Esophagus muscularis mucosa (tissue), 4 donors: ENCODE data around the gene SGK1. TPM values are rescaled to one million over a fixed set of nuclear protein-coding genes. Genes with fewer than 3 reads are reported as not detected.
"Not testable (repeated sequence)": the region's sequence is repeated elsewhere in the genome, so short reads cannot be mapped to it uniquely, and the experiment has no call there.

Experiments
- DNase-seq: peaks from one replicate; pipeline ENCODE4 v3.0.0-alpha.2; 2017; ENCODE audit errors: extremely low spot score
- H3K27ac ChIP-seq, 4 donors: fragments of 200-600 bp; sonication (generic); replicated peaks in 1 of 4; 1 replicate in 3 of 4; 2 replicates in 1 of 4; pipeline ENCODE4 v1.5.1; 2016 to 2019; ENCODE audit warnings: mild to moderate bottlenecking in 1 of 4
- H3K27me3 ChIP-seq, 4 donors: fragments of 200-600 bp; sonication (generic); one replicate each; pipeline versions ENCODE4 v1.5.1 to v1.6.0; 2016 to 2019
- H3K36me3 ChIP-seq, 4 donors: fragments of 200-600 bp; sonication (generic); one replicate each; pipeline ENCODE4 v1.5.1; 2016 to 2019
- H3K4me1 ChIP-seq, 4 donors: fragments of 200-600 bp; sonication (generic); one replicate each; pipeline ENCODE4 v1.5.1; 2016 to 2019
- H3K4me3 ChIP-seq, 4 donors: fragments of 200-600 bp; sonication (generic); 1 replicate in 2 of 4; 2 replicates in 2 of 4; pipeline ENCODE4 v1.5.1; 2016 to 2019; ENCODE audit warnings: mild to moderate bottlenecking in 4 of 4, moderate library complexity in 1 of 4
- H3K9me3 ChIP-seq, 4 donors: fragments of 200-600 bp; sonication (generic); 1 replicate in 3 of 4; 2 replicates in 1 of 4; pipeline ENCODE4 v1.5.1; 2016 to 2019
- EP300 ChIP-seq: sonication (generic); formaldehyde crosslinking; IDR thresholded peaks from one replicate; pipeline ENCODE4 v1.6.1; 2017; ENCODE audit warnings: antibody characterized with exemption
- POLR2A ChIP-seq: fragments of 450-650 bp; IDR thresholded peaks from one replicate; pipeline ENCODE4 v1.6.1; 2017; ENCODE audit warnings: antibody characterized with exemption, moderate library complexity, mild to moderate bottlenecking, low read depth
- POLR2AphosphoS5 ChIP-seq, 2 donors: sonication (generic); formaldehyde crosslinking; IDR thresholded peaks; one replicate each; pipeline ENCODE4 v1.6.1; 2017; ENCODE audit warnings: antibody characterized with exemption in 2 of 2
- whole genome bisulfite sequencing: methylation state at CpG from one replicate; pipeline ENCODE4 v1.1.5; 2018; 5-methylcytosine and 5-hydroxymethylcytosine counted together
- intact Hi-C: fragments of 100-400 bp; cut with DNase I; formaldehyde crosslinking; loops from one replicate; pipeline ENCODE4 v1.15.1; 2023
- total RNA-seq, 4 donors: library from RNA; depleted of rRNA; stranded (reverse); fragments of >200 nt; gene quantifications; one replicate each; pipeline versions ENCODE4 v1.1.0 to v1.2.1, GENCODE V29; 2016
- TF ChIP-seq, protein P1 (sequence below), 3 experiments: fragments of 200-600 bp in 2 of 3; fragments of 450-650 bp in 1 of 3; sonication (generic) in 2 of 3; IDR thresholded peaks; one replicate each; pipeline ENCODE4 v1.5.1; 2017 to 2019; ENCODE audit warnings: antibody characterized with exemption in 3 of 3, mild to moderate bottlenecking in 2 of 3, moderate library complexity in 1 of 3

The SGK1 gene
- total RNA-seq, 4 donors from 2014 or later = 30.7 to 52.8 (median 43.9) TPM

DNA sequence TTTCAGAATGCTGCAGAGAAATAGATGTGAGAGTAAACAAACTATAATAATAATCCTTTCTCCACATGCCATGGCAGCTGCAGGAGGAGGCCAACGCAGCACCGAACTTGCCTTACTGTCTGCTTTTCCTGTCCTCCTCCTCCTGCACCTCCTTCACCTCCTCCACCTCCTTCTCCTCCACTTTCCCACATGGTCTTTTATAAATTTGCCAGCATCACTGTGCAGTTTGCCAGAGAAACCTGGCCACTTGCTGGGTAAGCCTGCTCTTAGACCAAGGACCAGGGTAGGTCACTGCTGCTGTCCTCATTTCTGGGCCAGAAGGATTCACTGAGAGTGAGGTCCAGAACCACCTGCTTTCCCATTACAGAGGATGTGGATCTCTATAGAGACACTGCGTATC lies 8.7 kb downstream of the SGK1 start:
- Histone ChIP-seq H3K4me1 (no peaks in the 10 kb centered on the region), H3K27me3 (no peaks in the 10 kb centered on the region), H3K36me3 (no peaks in the 10 kb centered on the region), H3K27ac (no peak overlapping the region), H3K9me3 (no peaks in the 10 kb centered on the region), H3K4me3 (no peak overlapping the region)
- 85% methylated on average over 3 of the region's 3 CpGs for whole genome bisulfite sequencing
- intact Hi-C loops = no loop called here
- DNase-seq = no peak
- TF ChIP-seq EP300 (no peak), POLR2A (no peak), POLR2AphosphoS5 (IDR thresholded peaks at IDR 0.05) (no peak)
- TF ChIP-seq, protein P1, sequence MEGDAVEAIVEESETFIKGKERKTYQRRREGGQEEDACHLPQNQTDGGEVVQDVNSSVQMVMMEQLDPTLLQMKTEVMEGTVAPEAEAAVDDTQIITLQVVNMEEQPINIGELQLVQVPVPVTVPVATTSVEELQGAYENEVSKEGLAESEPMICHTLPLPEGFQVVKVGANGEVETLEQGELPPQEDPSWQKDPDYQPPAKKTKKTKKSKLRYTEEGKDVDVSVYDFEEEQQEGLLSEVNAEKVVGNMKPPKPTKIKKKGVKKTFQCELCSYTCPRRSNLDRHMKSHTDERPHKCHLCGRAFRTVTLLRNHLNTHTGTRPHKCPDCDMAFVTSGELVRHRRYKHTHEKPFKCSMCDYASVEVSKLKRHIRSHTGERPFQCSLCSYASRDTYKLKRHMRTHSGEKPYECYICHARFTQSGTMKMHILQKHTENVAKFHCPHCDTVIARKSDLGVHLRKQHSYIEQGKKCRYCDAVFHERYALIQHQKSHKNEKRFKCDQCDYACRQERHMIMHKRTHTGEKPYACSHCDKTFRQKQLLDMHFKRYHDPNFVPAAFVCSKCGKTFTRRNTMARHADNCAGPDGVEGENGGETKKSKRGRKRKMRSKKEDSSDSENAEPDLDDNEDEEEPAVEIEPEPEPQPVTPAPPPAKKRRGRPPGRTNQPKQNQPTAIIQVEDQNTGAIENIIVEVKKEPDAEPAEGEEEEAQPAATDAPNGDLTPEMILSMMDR (IDR thresholded peaks at IDR 0.05) = no peak

DNA sequence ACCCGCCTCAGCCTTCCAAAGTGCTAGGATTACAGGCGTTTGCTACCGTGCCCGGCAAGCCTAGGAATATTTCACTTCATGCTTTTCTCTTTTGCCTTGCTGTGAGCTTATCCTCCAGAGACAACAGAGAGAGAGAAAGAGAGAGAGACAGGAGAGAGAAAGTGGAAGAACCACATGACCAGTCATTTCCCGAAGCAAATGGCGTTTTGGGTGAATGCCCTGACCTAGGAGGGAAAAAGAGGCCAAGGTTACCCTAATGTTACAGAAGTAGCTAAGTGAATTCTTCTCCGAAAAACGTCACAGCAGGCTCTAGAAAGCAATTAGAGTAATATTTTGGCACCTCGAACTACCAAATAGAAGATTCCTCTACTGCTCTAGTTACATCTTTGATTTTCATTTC lies 9.1 kb downstream of the SGK1 start:
- Histone ChIP-seq H3K27ac (no peak overlapping the region), H3K9me3 (no peaks in the 10 kb centered on the region), H3K4me1 (no peaks in the 10 kb centered on the region), H3K36me3 (no peaks in the 10 kb centered on the region), H3K27me3 (no peaks in the 10 kb centered on the region), H3K4me3 (no peak overlapping the region)
- no peak for DNase-seq
- intact Hi-C loops = no loop called here
- TF ChIP-seq POLR2A = no peak
- TF ChIP-seq POLR2AphosphoS5 (IDR thresholded peaks at IDR 0.05) = no peak
- TF ChIP-seq EP300 = no peak
- TF ChIP-seq, protein P1 (IDR thresholded peaks at IDR 0.05) = no peak
- 87% methylated on average over 9 of the region's 9 CpGs for WGBS

DNA sequence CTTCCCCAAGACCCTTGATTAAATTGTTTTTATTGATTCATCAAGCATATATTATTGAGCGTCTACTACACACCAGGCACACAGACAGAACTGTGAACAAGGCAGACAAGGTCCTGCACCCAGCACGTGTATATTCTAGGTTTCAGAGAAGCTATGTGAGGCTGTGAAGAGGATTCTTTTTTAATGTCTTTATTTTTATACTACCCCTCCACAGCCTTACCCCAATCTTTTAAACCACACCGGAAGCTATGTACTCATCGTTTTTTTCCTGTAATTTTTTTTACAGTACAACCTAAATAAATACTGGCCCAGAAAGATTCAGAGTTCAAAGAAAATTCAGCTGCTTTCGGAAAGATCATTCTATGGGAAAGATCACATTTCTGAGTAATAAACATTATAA lies 10.0 kb downstream of the SGK1 start:
- Histone ChIP-seq H3K27ac (no peak overlapping the region), H3K4me3 (no peak overlapping the region), H3K27me3 (no peaks in the 10 kb centered on the region), H3K36me3 (no peaks in the 10 kb centered on the region), H3K4me1 (no peaks in the 10 kb centered on the region), H3K9me3 (no peaks in the 10 kb centered on the region)
- TF ChIP-seq POLR2A (no peak), POLR2AphosphoS5 (IDR thresholded peaks at IDR 0.05) (no peak)
- TF ChIP-seq, protein P1 (IDR thresholded peaks at IDR 0.05) = no peak
- intact Hi-C loops = no loop called here
- DNase-seq = no peak
- 81% methylated on average over 5 of the region's 5 CpGs for WGBS

DNA sequence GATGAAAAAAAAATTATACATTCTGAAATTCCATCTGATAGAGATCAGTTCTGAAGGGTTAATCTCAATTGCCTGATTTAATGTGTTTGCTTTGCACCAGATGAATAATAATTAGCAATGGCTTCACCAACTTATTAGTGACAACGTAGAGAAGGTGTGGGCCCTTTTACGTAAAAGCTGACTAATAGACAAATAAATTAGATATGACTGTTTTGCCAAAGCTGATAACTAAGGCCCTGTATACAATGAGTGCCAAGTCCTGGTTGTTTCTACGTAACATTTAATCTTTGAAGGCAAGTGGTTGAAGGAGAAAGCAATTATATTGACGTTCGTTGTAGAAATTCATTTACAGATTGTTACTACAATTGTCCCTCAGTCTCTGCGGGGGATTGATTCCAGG lies 10.8 kb downstream of the SGK1 start:
- H3K4me3 ChIP-seq = no peak overlapping the region
- intact Hi-C loops = no loop called here
- 94% methylated on average over 6 of the region's 6 CpGs for WGBS
- DNase-seq = no peak
- no peaks in the 10 kb centered on the region for H3K4me1 ChIP-seq
- TF ChIP-seq POLR2AphosphoS5 (IDR thresholded peaks at IDR 0.05) (no peak), POLR2A (no peak), EP300 (no peak)
- TF ChIP-seq, protein P1 (IDR thresholded peaks at IDR 0.05) = no peak
- no peaks in the 10 kb centered on the region for H3K36me3 ChIP-seq
- no peak overlapping the region for H3K27ac ChIP-seq
- no peaks in the 10 kb centered on the region for H3K27me3 ChIP-seq
- H3K9me3 ChIP-seq = no peaks in the 10 kb centered on the region

DNA sequence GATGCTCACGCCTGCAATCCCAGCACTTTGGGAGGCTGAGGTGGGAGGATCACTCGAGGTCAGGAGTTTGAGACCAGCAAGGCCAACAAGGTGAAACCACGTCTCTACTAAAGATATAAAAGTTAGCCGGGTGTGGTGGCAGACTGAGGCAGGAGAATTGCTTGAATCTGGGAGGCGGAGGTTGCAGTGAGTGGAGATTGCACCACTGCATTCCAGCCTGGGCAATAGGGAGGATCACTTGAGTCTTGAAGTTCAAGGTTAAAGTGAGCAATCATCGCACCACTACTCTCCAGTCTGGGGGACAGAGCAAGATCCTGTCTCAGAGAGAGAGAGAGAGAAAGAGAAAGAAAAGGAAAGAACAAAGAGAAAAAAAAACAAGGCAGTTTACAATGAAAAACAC lies 13.5 kb downstream of the SGK1 start:
- H3K4me3 ChIP-seq, H3K27ac ChIP-seq, H3K9me3 ChIP-seq, H3K36me3 ChIP-seq, intact Hi-C loops, H3K27me3 ChIP-seq, H3K4me1 ChIP-seq, DNase-seq: not testable (repeated sequence)
- 95% methylated on average over 6 of the region's 6 CpGs for WGBS
